HG03378 (cell line): ENCODE measurements around the gene ADGRL1.

Experiments used
- ATAC-seq: cut with Tn5 transposase; IDR thresholded peaks from one replicate; pipeline ENCODE4 v1.9.1; 2021; ENCODE audit warnings: mild to moderate bottlenecking, moderate library complexity; ENCODE audit not compliant: unreplicated experiment

ADGRL1 gene

DNA sequence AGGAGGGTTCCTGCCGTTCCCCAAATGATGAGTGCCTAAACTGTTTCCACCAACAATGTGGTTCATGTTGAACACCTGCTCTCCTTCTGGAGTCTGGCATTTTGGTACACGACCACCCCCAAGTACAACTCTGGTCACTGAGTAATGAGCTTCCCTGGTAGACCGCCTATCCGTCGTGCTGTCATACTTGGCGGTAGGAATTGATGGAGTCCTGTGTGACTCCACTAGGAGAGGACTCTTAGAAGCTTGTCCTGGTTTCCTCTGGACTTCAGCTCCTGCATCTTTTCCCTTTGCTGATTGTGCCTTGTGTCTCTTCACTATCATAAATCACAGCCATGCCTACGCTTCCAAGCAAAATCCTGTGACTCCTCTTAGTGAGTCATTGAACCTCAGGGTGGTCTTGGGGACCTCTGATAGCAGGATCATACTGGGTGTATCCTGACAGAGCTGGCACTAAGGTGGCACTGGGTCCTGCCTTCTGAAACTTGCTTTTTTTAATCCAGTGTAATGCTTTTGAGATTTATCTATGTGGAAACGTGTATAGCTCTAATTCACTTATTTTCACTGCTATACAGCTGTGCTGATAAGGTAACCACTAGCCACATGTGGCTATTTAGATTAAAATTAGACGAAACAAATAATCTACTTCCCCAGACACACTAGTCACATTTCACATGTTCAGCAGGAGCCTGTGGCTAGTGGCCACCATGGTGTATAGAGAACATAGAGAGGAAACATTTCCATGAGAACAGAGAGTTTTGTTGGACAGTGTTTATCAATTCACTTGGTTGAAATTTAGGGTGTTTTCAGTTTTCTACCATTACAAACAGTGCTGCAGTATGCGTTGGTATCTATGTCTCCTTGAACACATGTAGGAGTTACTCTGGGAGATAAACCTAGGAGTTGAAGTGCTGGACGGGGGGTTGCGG is 63.4 kb downstream of the ADGRL1 start:
- ATAC-seq, result no peak

DNA sequence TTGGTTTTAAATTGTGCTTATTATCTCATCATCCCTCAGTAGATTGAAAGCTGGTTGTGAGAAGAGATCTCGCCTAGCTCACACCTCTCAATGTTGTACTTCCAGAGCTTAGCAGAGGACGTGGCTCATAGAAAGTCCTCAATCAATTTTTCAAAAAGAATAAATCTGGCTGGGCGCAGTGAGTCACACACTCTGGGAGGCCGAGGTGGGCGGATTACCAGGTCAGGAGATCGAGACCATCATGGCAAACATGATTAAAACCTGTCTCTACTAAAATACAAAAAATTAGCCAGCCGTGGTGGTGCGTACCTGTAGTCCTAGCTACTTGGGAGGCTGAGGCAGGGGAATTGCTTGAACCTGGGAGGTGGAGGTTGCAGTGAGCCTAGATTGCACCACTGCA is 64.9 kb downstream of the ADGRL1 start:
- ATAC-seq, result no peak

DNA sequence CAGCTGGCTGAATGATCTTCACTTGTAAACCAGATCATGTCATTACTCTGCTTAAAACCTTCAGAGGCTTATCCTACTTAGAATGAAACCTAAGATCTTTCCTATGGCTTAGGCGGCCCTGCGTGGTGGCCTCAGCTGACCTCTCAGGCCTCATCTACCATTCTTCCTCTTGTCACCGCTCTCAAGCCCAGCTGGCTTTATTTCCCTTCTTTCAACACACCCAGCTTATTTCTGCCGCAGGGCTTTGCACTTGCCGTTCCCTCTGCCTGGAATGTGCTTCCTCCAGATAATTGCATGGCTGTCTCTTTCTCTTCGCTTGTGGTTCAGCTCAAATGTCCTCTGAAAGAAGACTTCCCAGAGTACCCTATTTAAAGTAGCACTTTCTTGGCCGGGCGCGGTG is 66.0 kb downstream of the ADGRL1 start:
- ATAC-seq, result no peak

DNA sequence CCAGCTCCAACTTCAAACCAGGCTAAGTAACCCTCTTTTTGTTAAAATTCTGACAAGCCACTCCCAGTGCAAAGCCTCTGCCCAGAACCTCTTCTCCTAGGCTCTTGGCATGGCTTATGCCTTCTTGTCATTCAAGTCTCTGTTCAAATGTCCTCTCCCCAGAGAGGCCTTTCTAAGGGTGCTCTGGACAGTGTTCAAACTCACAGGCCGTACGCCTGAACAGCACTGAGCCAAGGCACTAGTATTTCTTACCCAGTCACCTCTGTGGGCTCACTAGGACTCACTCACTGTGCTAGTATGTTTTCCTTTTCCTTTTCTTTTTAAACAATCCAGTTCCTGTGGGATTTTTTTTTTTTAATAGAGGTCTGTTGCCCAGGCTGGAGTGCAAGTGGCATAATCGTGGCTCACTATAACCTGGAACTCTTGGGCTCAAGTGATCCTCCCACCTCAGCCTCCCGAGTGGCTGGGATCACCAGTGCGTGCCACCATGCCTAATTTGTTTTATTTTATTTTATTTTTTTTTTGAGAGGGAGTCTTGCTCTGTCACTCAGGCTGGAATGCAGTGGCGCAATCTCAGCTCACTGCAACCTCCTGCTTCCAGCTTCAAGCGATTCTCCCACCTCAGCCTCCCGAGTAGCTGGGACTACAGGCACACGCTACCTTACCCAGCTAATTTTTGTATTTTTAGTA is 67.2 kb downstream of the ADGRL1 start:
- no peak for ATAC-seq

DNA sequence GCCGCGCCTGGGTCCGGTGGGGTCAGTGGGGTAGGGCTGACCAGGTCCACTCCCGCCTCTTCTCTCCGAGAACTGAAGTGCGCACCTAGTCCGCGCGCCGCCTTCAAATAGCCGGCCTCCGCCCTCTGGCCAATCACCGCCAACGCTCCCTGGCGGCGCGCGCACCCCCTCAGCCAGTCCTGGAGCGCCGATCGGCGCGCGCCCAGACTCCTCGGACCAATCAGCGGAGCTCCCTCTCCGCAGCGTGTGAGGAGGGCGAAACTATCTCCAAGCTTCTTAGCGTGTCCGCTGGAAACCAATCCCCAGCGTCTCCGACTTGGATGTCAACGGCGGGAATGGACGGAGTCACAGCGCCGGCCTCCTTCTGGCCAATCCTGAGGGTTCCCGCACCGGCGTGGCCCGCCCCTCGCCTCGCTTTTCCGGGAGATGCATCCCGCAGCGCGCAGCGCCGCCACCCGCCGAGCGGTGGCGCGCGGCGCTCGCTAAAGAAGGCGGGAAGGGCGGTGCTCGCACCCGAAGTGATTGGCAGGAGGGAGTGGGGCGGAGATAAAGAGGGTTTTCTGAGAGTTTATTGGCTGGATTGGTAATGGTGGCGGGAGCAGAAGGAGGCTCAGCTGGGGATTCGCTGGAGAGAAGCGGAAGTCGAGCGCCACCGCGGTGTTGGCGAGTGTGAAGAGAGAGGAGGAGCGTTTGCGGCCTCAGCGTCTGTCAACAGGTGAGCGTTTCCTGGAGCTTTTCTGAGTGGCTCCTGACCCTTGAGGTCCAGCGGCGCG is 69.3 kb downstream of the ADGRL1 start, which contains the start of gene ASF1B:
Gene ASF1B (minus strand): TSS at position 81 of the 773 bp plus-strand sequence. CDS start 133 bp downstream, outside the sequence.
- peak; percentile 81 for ATAC-seq

DNA sequence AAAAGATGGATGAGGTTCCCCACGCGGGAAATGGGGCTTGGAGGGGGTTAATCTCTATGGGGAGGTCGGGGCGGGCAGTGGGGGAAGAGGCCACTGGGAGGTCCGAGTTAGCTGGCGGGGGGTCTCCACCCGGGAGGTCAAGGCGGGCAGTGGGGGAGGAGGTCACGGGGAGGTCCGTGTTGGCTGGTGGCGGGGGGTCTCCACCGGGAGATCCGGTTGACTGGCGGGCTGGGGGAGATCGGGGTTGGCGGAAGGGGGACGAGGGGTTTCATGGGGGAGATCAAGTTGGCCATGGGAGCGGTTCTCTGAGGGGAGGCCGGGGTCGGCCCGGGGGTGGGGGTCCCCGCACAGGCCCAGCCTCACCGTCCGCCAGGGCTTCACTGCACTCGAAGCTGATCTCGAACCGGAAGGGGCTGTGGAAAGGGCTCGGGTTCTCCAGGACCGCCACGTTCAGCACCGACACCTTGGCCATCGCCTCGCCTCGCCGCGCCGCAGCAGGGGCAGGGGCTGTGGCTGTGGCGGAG is 69.9 kb downstream of the ADGRL1 start:
- ATAC-seq, result no peak

DNA sequence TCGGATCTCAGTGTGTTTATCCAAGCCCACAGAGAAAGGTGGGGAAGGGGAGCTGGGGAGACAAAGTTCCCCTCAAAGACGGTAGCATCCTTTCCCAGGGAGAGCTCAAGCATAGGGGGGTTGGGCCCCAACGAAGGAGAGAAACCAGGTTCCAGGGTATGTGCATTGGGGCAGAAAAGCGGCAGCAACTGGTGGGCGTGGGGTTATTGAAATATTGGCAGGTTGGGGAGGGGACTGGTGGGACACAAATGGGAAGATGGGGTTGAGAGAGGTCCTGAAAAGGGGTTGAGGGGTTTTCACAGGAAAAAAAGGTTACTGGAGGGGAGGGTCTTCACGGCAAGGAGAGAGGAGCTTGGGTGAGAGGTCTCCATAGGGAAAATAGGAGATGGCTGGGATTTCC is 70.6 kb downstream of the ADGRL1 start:
- ATAC-seq, result no peak

DNA sequence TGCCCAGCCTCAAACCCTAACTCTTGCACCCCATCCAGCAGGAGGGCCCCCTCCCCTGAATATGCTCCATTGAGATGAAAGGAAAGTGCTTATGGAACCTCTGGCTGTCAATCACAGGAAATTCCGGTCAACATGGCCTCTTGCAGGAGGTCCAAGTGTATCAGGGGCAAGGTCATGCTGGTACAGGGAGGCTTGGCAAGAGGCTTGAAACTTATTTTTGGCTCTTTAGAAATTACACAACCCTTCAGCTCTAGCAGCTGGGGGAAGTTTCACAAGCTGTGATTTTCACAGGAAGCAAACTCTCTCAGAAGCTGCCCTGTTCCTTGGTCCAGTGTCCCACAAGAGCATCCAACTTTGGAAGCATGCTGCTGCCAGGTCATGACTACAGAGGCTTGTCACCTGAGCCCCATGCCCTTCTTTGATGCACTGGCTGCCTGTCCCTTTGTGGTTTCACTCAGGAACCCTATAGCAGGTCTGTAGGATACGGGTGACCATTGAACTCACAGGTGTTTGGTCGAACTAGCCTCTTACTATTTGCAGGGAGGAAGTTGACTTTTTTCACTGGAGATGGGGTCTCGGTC is 78.0 kb downstream of the ADGRL1 start:
- ATAC-seq, result no peak

DNA sequence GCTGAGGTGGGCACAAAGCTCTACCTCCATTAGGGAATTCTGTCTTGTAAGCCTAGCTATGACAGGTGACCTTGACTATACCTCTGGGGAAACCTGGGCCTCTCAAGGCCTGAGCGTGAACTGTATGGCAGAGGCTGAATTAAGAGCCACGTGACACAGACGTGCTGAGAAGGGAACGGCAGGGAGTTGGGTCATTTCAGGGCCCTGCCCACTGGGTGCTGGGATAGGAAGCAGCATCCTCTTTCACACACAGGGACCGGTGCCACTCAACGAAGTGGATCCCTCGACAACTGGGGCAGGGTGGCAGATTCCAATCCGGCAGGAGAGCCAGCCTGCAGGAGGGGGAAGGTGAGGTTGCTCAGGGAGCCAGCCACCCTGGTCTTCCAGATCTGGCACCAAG is 78.8 kb downstream of the ADGRL1 start:
- ATAC-seq, result no peak

DNA sequence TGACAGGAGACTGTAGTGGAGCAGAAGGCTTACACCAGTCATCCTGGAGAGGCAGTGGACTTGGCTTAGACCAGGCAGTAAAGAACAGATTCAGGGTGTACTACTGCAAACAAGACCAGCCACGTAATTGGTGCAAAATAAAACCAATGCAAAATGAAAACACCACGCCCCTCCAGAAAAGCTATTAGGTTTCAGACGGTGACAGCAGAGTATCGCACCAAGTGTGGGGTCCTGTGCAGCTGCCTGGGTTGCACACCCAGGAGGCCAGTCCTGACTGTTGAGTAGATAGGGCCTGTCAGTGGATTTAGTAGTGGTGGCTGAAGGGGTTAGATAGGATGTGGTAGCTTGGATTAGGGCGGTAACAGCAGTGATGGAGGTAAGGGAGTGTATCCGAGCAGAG is 83.0 kb downstream of the ADGRL1 start:
- ATAC-seq, result no peak

DNA sequence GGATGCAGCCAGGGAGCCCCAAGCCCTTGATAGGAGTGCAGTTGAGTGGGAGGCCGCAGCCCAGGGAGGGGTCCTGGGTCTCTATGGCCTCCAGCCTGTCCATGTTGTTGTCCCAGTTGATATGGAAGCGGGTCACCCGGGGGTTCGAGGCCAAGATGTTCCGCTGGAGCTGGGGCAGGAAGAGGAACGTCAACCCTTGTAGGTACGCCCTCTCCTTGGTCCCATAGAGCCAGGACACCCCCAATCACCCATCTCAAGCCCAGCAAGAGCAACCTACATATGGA is 85.5 kb downstream of the ADGRL1 start:
- no peak for ATAC-seq

DNA sequence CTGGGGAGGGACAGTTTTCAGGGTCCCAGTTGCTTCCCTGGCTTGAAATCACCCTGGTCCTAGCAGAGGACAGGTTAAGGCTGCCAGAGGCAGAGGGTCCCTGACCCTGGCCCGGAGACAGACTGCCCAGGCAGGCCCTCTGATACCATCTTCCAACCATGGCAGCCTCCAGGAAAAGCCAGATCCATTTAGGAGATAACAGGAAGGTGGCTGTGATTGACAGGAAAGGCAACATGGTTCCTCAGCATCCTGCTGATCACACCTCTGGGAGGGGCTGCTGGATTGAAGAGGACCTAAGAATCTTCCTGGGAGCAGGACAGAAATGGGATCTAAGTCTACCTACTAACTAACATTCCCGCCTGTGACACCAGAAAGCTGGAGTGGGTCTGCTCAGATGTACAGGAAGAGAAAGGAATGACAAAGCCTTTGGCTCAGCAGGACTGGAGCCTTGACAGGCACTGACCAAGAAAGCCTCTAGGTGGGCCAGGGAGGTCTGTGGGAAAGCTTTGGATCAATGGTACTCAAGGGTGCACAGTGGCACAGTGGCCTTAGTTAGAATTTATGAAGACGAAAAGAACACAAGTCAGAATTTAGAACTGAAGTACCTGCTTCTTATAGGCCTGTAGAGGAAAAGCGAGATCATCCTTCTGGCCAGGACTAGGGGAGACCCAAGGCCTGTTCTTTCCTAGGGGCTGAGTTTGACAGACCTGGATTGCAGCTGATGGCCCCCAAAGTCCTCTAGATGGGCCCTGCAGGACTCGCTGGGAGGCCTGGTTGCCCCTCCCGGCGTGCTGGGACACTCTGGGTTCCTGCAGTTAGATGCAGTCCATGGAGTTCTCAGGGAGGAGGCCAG is 86.1 kb downstream of the ADGRL1 start:
- ATAC-seq, result no peak

DNA sequence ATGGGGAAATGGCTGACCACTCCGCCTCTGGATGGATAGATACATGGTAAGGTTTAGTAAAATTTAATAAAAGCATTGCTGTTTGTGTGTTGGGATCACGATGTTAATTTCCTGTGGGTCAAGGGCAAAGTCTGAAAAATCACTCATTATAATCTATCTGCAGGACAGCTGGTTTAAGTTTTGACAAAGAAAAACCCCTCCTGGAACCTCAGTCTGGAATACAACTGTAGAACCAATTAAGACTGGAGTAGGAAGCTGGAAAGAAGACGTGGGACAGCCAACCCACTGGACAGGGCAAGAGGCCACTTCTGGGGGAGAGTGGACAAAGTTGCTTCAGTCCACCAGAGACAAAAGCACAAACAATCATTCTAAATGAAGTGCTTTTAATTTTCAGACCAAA is 86.8 kb downstream of the ADGRL1 start:
- ATAC-seq, result no peak

DNA sequence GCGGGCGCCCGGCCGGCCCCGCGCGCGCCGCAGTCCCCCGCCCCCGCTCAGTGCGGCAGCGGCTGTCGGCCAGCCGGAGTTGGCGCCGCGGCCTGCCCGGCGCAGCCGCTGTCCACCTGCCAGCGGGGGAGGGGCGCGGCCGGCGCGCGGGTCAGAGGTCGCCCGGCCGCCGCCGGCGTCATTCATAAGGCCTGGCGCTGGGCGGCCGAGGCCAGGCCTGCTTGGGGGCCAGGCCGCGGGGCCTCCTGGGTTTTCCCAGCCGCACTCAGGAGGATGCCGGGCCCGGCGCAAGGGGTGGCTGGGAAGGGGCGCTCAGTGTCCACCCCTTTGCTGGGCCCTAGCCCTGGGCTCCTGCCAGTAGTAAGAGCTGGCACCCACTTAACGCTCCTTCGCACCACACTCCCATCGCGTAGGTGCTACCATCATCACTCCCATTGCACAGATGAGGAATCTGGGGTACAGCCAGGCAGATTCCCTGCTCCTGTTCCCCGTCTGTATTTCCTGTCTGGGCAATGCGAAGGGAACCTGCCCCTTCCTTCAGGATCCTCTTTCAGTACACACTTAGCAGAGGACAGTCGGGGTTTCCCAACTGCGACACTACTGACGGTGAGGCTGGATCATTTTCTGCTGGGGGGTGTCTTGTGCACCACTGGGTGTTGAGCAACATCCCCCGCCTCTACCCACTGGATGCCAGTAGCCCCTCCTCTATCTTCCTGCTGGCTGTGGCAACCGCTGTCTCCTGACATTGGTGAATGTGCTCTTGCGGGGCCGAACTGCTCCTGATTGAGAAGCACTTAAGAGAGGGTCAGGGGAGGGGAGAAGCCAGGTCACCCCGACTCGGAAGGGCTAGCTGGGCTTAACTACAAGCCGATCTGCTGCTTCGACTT is 87.6 kb downstream of the ADGRL1 start:
- peak; percentile 6 for ATAC-seq

DNA sequence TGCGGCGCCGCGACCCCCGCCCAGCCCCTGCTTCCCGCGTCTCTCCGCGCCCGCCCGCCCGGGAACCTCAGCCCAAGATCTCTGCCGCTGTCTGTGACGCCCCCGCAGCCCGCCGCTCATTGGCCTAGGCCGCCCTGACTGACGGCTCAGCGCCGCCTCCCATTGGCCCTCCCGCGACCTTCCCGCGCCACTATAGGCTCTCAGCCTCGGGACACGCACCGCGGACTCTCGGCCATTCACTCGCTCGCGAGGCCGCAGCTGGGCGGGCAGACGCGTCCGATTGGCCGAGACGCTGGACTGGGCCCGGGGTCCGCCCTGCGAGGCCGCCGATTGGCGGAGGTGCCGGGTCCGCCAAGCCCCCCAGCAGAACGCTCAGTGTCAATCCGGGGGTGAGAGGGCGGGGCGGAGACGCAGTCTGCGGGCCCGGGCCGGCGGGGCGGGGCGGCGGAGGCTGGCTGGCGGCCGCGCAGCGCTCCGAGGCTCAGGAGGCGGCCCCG is 88.3 kb downstream of the ADGRL1 start, which contains the start of gene PRKACA:
Gene PRKACA (minus strand): TSS at position 95 of the 497 bp plus-strand sequence. CDS start 215 bp downstream, outside the sequence.
- peak; percentile 74 for ATAC-seq

DNA sequence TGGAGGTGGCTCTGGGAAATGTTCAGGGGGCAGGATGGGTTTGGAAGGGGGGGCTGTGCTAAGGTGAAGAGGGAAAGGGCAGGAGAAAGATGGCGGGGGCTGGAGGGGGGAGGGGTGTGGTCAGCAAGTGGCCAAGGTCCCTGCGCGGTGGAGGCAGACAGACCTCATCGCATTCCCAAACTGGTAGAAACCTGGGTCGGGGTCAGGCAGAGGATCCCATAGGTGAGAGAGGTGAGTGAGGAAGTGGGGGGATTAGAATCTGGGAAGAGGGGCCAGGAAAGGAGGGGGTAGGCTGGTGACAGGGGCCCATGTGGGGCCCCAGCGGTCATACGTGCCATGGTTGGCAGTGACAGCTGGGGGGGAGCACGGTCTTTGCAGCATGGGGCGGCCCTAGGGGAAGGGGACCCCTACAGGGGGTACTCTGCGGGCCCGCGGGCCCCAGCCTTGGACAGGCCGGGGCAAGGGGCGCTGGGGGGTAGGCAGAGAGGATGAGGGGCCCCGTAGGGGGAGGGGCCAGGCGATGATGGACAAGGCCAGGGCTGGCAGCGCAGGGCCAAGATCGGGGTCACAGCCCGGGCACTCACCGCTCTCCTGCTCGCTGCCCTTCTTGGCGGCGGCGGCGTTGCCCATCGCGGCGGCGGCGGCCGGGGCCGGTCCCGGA is 88.9 kb downstream of the ADGRL1 start:
- ATAC-seq, result no peak

DNA sequence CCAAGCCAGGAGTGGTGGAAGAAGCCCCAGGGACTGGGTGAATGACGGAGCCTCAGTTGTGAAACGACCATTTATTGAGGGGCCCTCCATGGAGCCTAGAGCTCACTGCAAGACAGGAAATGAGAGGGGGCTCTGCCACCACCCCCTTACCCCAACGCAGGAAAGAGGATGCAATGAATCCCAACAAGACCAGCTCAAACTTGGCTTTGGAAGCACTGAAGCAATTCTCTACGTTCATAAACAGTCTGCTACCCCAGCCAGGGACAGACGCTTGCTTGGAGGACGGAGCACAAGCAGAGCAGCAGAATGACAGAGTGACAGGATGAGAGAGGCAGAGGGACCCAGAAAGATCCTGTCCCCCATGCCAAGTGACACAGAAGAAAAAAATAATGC is 89.4 kb downstream of the ADGRL1 start:
- ATAC-seq, result no peak

DNA sequence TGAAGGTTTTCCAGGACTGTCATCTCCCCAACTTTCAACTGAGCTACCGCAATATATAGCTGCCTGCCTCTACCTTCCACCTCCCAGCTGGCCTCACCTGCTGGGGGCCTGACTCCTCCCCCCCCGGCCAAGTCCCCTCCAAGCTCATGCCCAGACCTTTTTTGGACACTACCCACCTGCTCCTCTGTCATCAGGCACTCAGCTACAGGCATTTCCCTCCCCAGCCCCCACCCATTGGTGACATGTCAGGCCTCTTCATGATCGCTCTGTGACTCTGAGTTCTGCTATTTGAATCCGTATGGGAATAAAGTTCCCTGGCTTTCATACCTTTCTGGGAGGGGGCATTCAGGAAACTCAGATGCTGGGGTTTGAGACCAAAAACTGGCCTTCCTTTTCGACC is 90.2 kb downstream of the ADGRL1 start:
- no peak for ATAC-seq
